Spleen (tissue), 11 donors: Measurements from ENCODE around the gene OGFR. TPM values are rescaled to one million over a fixed set of nuclear protein-coding genes. Genes with fewer than 3 reads are reported as not detected.
A peak's percentile ranks its signal among the peaks of the same experiment; 100 is the strongest.

Experiments used
- DNase-seq: peaks from one replicate; pipeline ENCODE4 v3.0.0-alpha.2; 2020
- H3K27ac ChIP-seq, 8 donors: fragments of 200-600 bp; sonication (generic) in 7 of 8; 1 replicate in 4 of 8; 2 replicates in 4 of 8; pipeline versions ENCODE4 v1.5.0 to v1.8.0; 2016 to 2021; ENCODE audit warnings: inconsistent platforms in 4 of 8, mild to moderate bottlenecking in 4 of 8, moderate library complexity in 1 of 8
- H3K27me3 ChIP-seq, 7 donors: fragments of 200-600 bp; sonication (generic) in 6 of 7; replicated peaks in 1 of 7; 1 replicate in 4 of 7; 2 replicates in 3 of 7; pipeline versions ENCODE4 v1.5.0 to v1.8.0; 2016 to 2021; ENCODE audit warnings: inconsistent platforms in 3 of 7, mild to moderate bottlenecking in 1 of 7
- H3K36me3 ChIP-seq, 6 donors: fragments of 200-600 bp; sonication (generic) in 5 of 6; 1 replicate in 4 of 6; 2 replicates in 2 of 6; pipeline versions ENCODE4 v1.5.0 to v1.8.0; 2016 to 2021; ENCODE audit warnings: inconsistent platforms in 2 of 6
- H3K4me1 ChIP-seq, 6 donors: fragments of 200-600 bp; sonication (generic) in 5 of 6; 1 replicate in 3 of 6; 2 replicates in 3 of 6; pipeline versions ENCODE4 v1.5.0 to v1.8.0; 2016 to 2021; ENCODE audit warnings: inconsistent platforms in 3 of 6
- H3K4me3 ChIP-seq, 8 donors: fragments of 200-600 bp; sonication (generic) in 7 of 8; 1 replicate in 4 of 8; 2 replicates in 4 of 8; pipeline versions ENCODE4 v1.5.0 to v1.8.0; 2016 to 2021; ENCODE audit warnings: inconsistent platforms in 4 of 8, mild to moderate bottlenecking in 4 of 8, moderate library complexity in 2 of 8
- H3K9me3 ChIP-seq, 8 donors: fragments of 200-600 bp; sonication (generic) in 7 of 8; 1 replicate in 4 of 8; 2 replicates in 4 of 8; pipeline versions ENCODE4 v1.5.0 to v1.8.0; 2016 to 2021; ENCODE audit warnings: inconsistent platforms in 4 of 8
- CTCF ChIP-seq, 11 experiments: fragments of 200-600 bp in 7 of 11; fragments of 450-650 bp in 4 of 11; sonication (generic) in 4 of 11; IDR thresholded peaks in 8 of 11; conservative IDR thresholded peaks in 3 of 11; 1 replicate in 7 of 11; 2 replicates in 4 of 11; pipeline versions ENCODE4 v1.4.0 to v1.8.0; 2016 to 2021; ENCODE audit warnings: antibody characterized with exemption in 11 of 11, inconsistent platforms in 4 of 11, mild to moderate bottlenecking in 1 of 11
- POLR2A ChIP-seq, 3 donors: fragments of 450-650 bp; IDR thresholded peaks; one replicate each; pipeline ENCODE4 v1.5.1; 2017; ENCODE audit warnings: antibody characterized with exemption in 3 of 3, mild to moderate bottlenecking in 1 of 3
- POLR2AphosphoS5 ChIP-seq, 3 donors: sonication (generic); formaldehyde crosslinking; IDR thresholded peaks; one replicate each; pipeline ENCODE4 v1.5.1; 2017; ENCODE audit warnings: antibody characterized with exemption in 3 of 3
- WGBS, 5 donors: extraction: QIAGEN DNeasy Blood & Tissue Kit in 3 of 5; methylation state at CpG; one replicate each; pipeline versions ENCODE4 v1.1.5 to v1.1.7; 2013 to 2018; 5-methylcytosine and 5-hydroxymethylcytosine counted together
- intact Hi-C: fragments of 100-400 bp; cut with DNase I; formaldehyde crosslinking; loops from one replicate; pipeline ENCODE4 v1.15.0; 2023; ENCODE audit warnings: low total_unique reads
- polyA plus RNA-seq, 3 donors: library from polyadenylated mRNA; stranded (reverse); fragments of 200-250 nt; gene quantifications; one replicate each; pipeline ENCODE4 v1.2.1, GENCODE V29; 2013
- total RNA-seq, 7 donors: library from RNA; depleted of rRNA in 3 of 7; stranded (reverse); fragments of >200 nt in 3 of 7; fragmentation: NEBNext Ultra II Directional in 4 of 7; extraction: Animal tissue kit (Norgen Biotek cat#: 25700) in 4 of 7; gene quantifications; one replicate each; pipeline versions ENCODE4 v1.1.0 to v1.2.1, GENCODE V29; 2016 to 2021
- donor health status: healthy with polysubstance abuse.
- donor health status: DM: no; HTN: no; CAD: no; lungs with moderate emphysema.
- donor health status: DM: no; HTN: no; CAD: no.
- donor health status: Bipolar disorder and iron deficiency.
- donor health status: healthy.
- donor health status: DM: no; HTN: no; CAD: no.
- donor health status: DM: yes; HTN: yes; CAD: no.

OGFR gene
- total and polyA plus RNA-seq, 10 donors = 46.0 to 127 (median 78.2) TPM

- Histone ChIP-seq H3K4me3 (no peak overlapping the region), H3K4me1 (peaks cover 11 to 64% (median 39%) of the 10 kb centered on the region in 6 donors), H3K27ac (no peak overlapping the region), H3K36me3 (peaks cover 0 to 40% (median 37%) of the 10 kb centered on the region in 6 donors), H3K9me3 (no peaks in the 10 kb centered on the region), H3K27me3 (no peaks in the 10 kb centered on the region)
- WGBS, 5 donors = 95 to 99% (median 98%) methylated on average over 17 to 19 of the region's 19 CpGs
- intact Hi-C loops = no loop called here
- TF ChIP-seq CTCF (IDR thresholded peaks at IDR 0.05 in 8 of 11, conservative IDR thresholded peaks at IDR 0.05 in 3 of 11) (no peak), POLR2A (IDR thresholded peaks at IDR 0.05) (no peak), POLR2AphosphoS5 (IDR thresholded peaks at IDR 0.05) (peak in 1 of 3 donors; percentile 10)
- DNase-seq = no peak
Measured at GRCh38 chr20:62799459-62799858, 5.2 kb upstream of the OGFR start.

- intact Hi-C loops = no loop called here
- Histone ChIP-seq H3K4me3 (no peak overlapping the region), H3K4me1 (peaks cover 10 to 60% (median 35%) of the 10 kb centered on the region in 6 donors), H3K27ac (no peak overlapping the region), H3K9me3 (no peaks in the 10 kb centered on the region), H3K27me3 (no peaks in the 10 kb centered on the region), H3K36me3 (peaks cover 0 to 40% (median 37%) of the 10 kb centered on the region in 6 donors)
- no peak for DNase-seq
- 86 to 93% (median 88%) methylated on average over 9 to 10 of the region's 10 CpGs for WGBS, 5 donors
- TF ChIP-seq CTCF (IDR thresholded peaks at IDR 0.05 in 8 of 11, conservative IDR thresholded peaks at IDR 0.05 in 3 of 11) = no peak
- TF ChIP-seq POLR2AphosphoS5 (IDR thresholded peaks at IDR 0.05) = no peak
- no peak for TF ChIP-seq POLR2A (IDR thresholded peaks at IDR 0.05)
Measured at GRCh38 chr20:62799873-62800272, 4.8 kb upstream of the OGFR start.

- WGBS, 5 donors = 85 to 94% (median 93%) methylated on average over 26 of the region's 26 CpGs
- no peak overlapping the region for H3K27ac ChIP-seq
- no peaks in the 10 kb centered on the region for H3K9me3 ChIP-seq
- H3K4me1 ChIP-seq = peaks cover 10 to 56% (median 33%) of the 10 kb centered on the region in 6 donors
- no peak for DNase-seq
- peaks cover 0 to 40% (median 37%) of the 10 kb centered on the region in 6 donors for H3K36me3 ChIP-seq
- intact Hi-C loops = no loop called here
- TF ChIP-seq POLR2A (IDR thresholded peaks at IDR 0.05) (no peak), POLR2AphosphoS5 (IDR thresholded peaks at IDR 0.05) (no peak), CTCF (IDR thresholded peaks at IDR 0.05 in 8 of 11, conservative IDR thresholded peaks at IDR 0.05 in 3 of 11) (no peak)
- H3K27me3 ChIP-seq = no peaks in the 10 kb centered on the region
- H3K4me3 ChIP-seq = no peak overlapping the region
Measured at GRCh38 chr20:62800314-62801259, 4.0 kb upstream of the OGFR start.
